HG03280 (cell line): ENCODE data around the gene TRAPPC5.
"Not testable (repeated sequence)": the region's sequence is repeated elsewhere in the genome, so short reads cannot be mapped to it uniquely, and the experiment has no call there.

ENCODE experiments used
- ATAC-seq: cut with Tn5 transposase; IDR thresholded peaks from one replicate; pipeline ENCODE4 v1.9.1; 2021; ENCODE audit warnings: mild to moderate bottlenecking, moderate library complexity; ENCODE audit not compliant: unreplicated experiment

Gene TRAPPC5

DNA sequence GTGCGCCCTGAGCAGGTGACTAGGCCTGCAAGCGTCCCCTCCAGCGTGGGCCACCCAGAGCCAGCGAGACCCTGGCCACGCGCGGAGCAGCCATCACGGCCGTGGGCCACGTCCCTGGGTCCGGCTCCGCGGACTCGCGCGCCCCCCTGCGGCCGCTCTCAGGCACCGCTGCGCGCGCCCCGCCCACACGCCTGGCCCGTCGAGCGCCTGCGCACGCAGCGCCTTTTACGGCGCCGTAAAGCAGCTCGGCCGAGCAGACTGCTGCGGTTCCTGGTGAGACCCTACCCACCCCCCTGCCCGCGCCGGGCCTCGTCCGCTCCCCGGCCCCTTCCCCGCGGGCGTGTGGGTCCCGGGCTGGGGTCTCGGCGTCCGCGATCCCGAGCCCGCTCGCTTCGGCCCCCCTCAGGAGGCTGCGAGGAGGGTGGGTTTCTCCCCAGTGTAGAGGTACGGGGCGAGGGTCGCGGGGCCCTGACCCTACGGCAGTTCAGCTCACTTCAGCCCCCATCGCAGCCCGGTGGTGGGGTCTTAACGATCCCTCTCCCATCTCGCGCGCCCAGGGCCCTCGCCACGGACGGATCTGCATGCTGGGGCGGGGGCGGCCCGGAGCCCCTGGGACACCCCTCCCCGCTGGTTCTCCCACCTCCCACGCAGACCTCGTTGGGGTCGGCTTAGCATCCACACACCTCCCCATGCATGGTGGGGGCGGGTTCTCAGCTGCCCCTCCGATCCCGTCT lies at the start of gene TRAPPC5:
Gene TRAPPC5 (plus strand): TSS at position 228 of the 734 bp plus-strand sequence. CDS start 1,421 bp downstream, outside the sequence.
- peak; percentile 64 for ATAC-seq

- no peak for ATAC-seq
Measured at GRCh38 chr19:7631577-7631976, 49.1 kb upstream of the TRAPPC5 start.

GRCh38 chr19:7632340-7633203 lies 48.1 kb upstream of the TRAPPC5 start:
- ATAC-seq = no peak

GRCh38 chr19:7633698-7634097 lies 46.9 kb upstream of the TRAPPC5 start, which contains the start of gene PCP2:
Gene PCP2, minus strand, starts transcription at chr19:7633719. Its CDS starts 262 bp downstream, at chr19:7633457.
- no peak for ATAC-seq

- ATAC-seq = no peak
Measured at GRCh38 chr19:7635670-7636069, 45.0 kb upstream of the TRAPPC5 start.

DNA sequence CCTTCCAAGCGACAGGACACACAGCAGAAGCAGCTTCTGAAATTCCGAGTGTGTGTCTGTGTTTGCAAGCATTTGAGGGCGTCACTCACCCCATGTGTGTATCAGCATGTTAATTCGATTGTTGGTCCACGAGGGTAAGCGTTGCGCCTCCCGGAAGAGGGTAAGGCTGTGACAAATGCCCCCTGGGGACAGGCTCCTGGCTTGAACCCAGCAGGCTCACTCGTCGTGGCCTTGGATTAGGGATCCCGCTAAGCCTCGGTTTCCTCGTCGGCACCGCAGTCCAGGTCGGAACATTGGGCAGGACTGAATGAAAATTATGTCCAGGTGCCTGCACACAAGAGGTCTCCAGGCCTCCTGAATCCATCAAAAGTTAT lies 44.3 kb upstream of the TRAPPC5 start:
- ATAC-seq = no peak

DNA sequence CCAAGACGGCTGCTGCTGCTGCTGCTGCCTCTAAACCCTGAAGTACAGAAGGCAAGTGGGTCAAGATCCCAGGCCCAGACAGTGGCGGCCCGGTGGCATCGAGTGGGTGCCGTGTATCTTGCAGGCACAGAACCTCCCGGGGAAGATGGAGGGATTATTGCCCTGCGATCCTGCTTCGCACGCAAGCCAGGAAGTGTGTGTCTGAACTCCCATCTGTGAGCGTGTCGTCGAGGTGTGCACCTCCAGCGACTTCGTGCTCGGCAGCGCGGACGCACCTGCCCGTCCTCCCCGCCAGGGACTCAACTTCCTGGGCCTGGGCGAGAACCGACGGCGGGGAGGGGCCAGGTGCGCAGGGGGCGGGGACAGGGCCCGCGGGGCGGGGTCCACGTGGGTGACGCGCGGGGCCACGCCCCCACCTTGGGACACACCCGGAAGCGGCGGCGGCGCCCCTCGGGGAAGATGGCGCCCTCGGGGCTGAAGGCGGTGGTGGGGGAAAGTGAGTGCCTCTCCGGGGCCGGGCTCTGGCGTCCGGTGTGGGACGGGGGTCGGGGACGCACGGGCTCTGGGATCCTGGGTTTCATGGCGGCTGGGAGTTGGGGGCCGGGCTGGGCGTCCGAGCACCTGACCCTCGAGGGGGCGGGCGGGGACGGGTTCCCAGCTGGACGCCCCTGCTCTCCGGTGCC lies 43.8 kb upstream of the TRAPPC5 start, which contains the start of gene STXBP2:
Gene STXBP2 (plus strand): TSS at position 420 of the 683 bp plus-strand sequence. CDS start 40 bp downstream, at position 460.
- peak; percentile 68 for ATAC-seq

- ATAC-seq = peak; percentile 24
Measured at GRCh38 chr19:7637374-7638256, 43.0 kb upstream of the TRAPPC5 start.

GRCh38 chr19:7638802-7639465 lies 41.7 kb upstream of the TRAPPC5 start:
- ATAC-seq = no peak

GRCh38 chr19:7639863-7640348 lies 40.7 kb upstream of the TRAPPC5 start:
- ATAC-seq = no peak

DNA sequence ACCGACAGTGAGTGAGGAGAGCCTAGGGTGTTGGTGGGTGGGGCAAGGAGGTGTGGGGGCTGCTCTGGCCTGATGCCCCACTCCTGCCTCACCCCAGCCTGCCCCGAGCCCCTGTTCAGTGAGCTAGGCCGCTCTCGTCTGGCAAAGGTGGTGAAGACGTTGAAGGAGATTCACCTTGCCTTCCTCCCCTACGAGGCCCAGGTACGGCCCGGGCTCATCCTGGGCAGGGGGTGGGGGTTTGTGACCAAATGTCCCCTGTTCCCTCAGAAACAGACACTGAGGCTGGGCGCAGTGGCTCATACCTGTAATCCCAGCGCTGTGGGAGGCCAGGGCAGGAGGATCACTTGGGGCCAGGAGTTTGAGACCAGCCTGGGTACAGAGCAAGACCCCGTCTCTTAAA lies 39.8 kb upstream of the TRAPPC5 start:
- ATAC-seq = no peak

GRCh38 chr19:7641290-7642276 lies 39.0 kb upstream of the TRAPPC5 start:
- ATAC-seq = no peak

- no peak for ATAC-seq
Measured at GRCh38 chr19:7642295-7643030, 38.2 kb upstream of the TRAPPC5 start.

DNA sequence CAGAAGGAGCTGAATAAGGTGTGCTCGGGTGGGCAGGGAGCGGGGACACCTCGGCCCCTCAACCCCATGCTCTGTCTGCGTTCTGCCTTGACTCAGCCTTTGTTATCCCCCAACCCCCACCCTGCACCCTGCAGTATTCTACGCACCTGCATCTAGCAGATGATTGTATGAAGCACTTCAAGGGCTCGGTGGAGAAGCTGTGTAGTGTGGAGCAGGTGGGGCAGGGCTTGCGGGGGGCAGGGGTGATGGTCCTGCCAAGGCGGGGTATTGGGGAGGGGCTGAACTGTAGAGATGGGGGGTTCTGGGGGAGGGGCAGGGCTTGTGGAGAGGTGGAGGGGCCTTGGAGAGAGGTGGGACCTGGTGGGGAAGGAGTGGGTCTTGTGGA lies 37.6 kb upstream of the TRAPPC5 start:
- ATAC-seq = no peak

GRCh38 chr19:7643629-7644549 lies 36.7 kb upstream of the TRAPPC5 start:
- ATAC-seq = not testable (repeated sequence)

GRCh38 chr19:7644550-7644877 lies 36.1 kb upstream of the TRAPPC5 start:
- ATAC-seq = no peak

DNA sequence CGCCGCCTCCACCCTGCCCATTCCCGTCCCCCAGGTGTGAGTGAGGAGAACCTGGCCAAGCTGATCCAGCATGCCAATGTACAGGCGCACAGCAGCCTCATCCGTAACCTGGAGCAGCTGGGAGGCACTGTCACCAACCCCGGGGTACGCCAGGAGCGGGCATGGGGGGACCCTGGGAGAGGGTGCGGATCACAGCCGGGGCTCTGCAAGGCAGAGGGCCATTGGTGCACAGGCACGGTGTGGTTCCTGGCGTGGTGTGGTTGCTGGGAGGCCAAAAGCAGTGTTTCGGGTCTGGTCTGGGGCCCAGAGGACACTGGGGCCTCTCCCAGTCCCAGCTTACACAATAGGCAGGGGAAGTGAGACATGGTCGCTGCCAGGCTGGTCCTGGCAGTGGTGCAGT lies 35.5 kb upstream of the TRAPPC5 start:
- no peak for ATAC-seq
